HUES6 (cell line): ENCODE data around the gene PLCH2.

Experiments used
- H3K27ac ChIP-seq: 2 replicates; pipeline ENCODE4 v1.7.0; 2013; ENCODE audit warnings: low read depth, mild to moderate bottlenecking, low read length, inconsistent platforms
- H3K27me3 ChIP-seq: 2 replicates; pipeline ENCODE4 v1.6.1; 2013; ENCODE audit warnings: low read length; ENCODE audit not compliant: control insufficient read depth, insufficient read depth
- H3K36me3 ChIP-seq: 2 replicates; pipeline ENCODE4 v1.6.1; 2013; ENCODE audit warnings: low read length; ENCODE audit not compliant: control insufficient read depth, insufficient read depth
- H3K4me1 ChIP-seq: 2 replicates; pipeline ENCODE4 v1.6.1; 2013; ENCODE audit warnings: low read length; ENCODE audit not compliant: control insufficient read depth, insufficient read depth
- H3K4me3 ChIP-seq: 2 replicates; pipeline ENCODE4 v1.5.1; 2013; ENCODE audit warnings: low read depth, low read length
- H3K9ac ChIP-seq: one replicate; pipeline ENCODE4 v1.6.1; 2013; ENCODE audit warnings: mild to moderate bottlenecking, low read length
- H3K9me3 ChIP-seq: 2 replicates; pipeline ENCODE4 v1.6.1; 2013; ENCODE audit warnings: low read depth, low read length; ENCODE audit not compliant: control insufficient read depth, insufficient read depth

The PLCH2 gene

GRCh38 chr1:2477791-2478499, 1.9 kb downstream of the PLCH2 start:
- Histone ChIP-seq H3K27ac (no peak overlapping the region), H3K9me3 (no peaks in the 10 kb centered on the region), H3K4me3 (no peak overlapping the region), H3K36me3 (no peaks in the 10 kb centered on the region), H3K27me3 (no peaks in the 10 kb centered on the region; the same call in 1 of the 2 replicates), H3K9ac (no peak overlapping the region), H3K4me1 (peaks cover 9% of the 10 kb centered on the region; the same call in 1 of the 2 replicates)

GRCh38 chr1:2479186-2479585, 3.1 kb downstream of the PLCH2 start:
- Histone ChIP-seq H3K27me3 (no peaks in the 10 kb centered on the region; the same call in 1 of the 2 replicates), H3K9me3 (no peaks in the 10 kb centered on the region), H3K27ac (no peak overlapping the region), H3K36me3 (no peaks in the 10 kb centered on the region), H3K4me3 (no peak overlapping the region), H3K4me1 (0 out of 2 replicates have a peak, but pooled peaks cover 2% of the 10 kb centered on the region), H3K9ac (no peak overlapping the region)

- Histone ChIP-seq H3K4me1 (no peaks in the 10 kb centered on the region), H3K9me3 (no peaks in the 10 kb centered on the region), H3K27me3 (no peaks in the 10 kb centered on the region; the same call in 1 of the 2 replicates), H3K36me3 (no peaks in the 10 kb centered on the region), H3K4me3 (no peak overlapping the region), H3K9ac (no peak overlapping the region), H3K27ac (no peak overlapping the region)
Observed at GRCh38 chr1:2479618-2480017, 3.5 kb downstream of the PLCH2 start.

- Histone ChIP-seq H3K9me3 (no peaks in the 10 kb centered on the region), H3K9ac (no peak overlapping the region), H3K27me3 (no peaks in the 10 kb centered on the region; the same call in 1 of the 2 replicates), H3K4me3 (no peak overlapping the region), H3K36me3 (no peaks in the 10 kb centered on the region), H3K27ac (no peak overlapping the region), H3K4me1 (no peaks in the 10 kb centered on the region)
Observed at GRCh38 chr1:2480236-2480985, 4.3 kb downstream of the PLCH2 start.

GRCh38 chr1:2480986-2481364, 4.9 kb downstream of the PLCH2 start:
- Histone ChIP-seq H3K9me3 (no peaks in the 10 kb centered on the region), H3K9ac (no peak overlapping the region), H3K27ac (no peak overlapping the region), H3K36me3 (no peaks in the 10 kb centered on the region), H3K4me3 (no peak overlapping the region), H3K4me1 (no peaks in the 10 kb centered on the region), H3K27me3 (no peaks in the 10 kb centered on the region; the same call in 1 of the 2 replicates)

GRCh38 chr1:2481885-2482284, 5.8 kb downstream of the PLCH2 start:
- H3K4me3 ChIP-seq: no peak overlapping the region
- no peak overlapping the region for H3K27ac ChIP-seq
- H3K27me3 ChIP-seq: no peaks in the 10 kb centered on the region; the same call in 1 of the 2 replicates
- no peak overlapping the region for H3K9ac ChIP-seq
- H3K9me3 ChIP-seq: no peaks in the 10 kb centered on the region
- no peaks in the 10 kb centered on the region for H3K4me1 ChIP-seq
- no peaks in the 10 kb centered on the region for H3K36me3 ChIP-seq

- no peak overlapping the region for H3K4me3 ChIP-seq
- no peaks in the 10 kb centered on the region for H3K9me3 ChIP-seq
- no peaks in the 10 kb centered on the region; the same call in 1 of the 2 replicates for H3K27me3 ChIP-seq
- no peak overlapping the region for H3K9ac ChIP-seq
- no peaks in the 10 kb centered on the region for H3K36me3 ChIP-seq
- H3K27ac ChIP-seq: no peak overlapping the region
- no peaks in the 10 kb centered on the region for H3K4me1 ChIP-seq
Observed at GRCh38 chr1:2482588-2482987, 6.5 kb downstream of the PLCH2 start.

GRCh38 chr1:2483026-2483425, 6.9 kb downstream of the PLCH2 start:
- no peaks in the 10 kb centered on the region for H3K36me3 ChIP-seq
- H3K9me3 ChIP-seq: no peaks in the 10 kb centered on the region
- no peak overlapping the region for H3K27ac ChIP-seq

GRCh38 chr1:2483970-2484369, 7.9 kb downstream of the PLCH2 start:
- Histone ChIP-seq H3K27ac (no peak overlapping the region), H3K9me3 (peaks cover 8% of the 10 kb centered on the region), H3K27me3 (no peaks in the 10 kb centered on the region), H3K36me3 (no peaks in the 10 kb centered on the region), H3K4me1 (no peaks in the 10 kb centered on the region), H3K9ac (no peak overlapping the region), H3K4me3 (no peak overlapping the region)

More at GRCh38 chr1:2483026-2483425, 6.9 kb downstream of the PLCH2 start:
- Histone ChIP-seq H3K27me3 (no peaks in the 10 kb centered on the region; the same call in 1 of the 2 replicates), H3K4me1 (no peaks in the 10 kb centered on the region), H3K9ac (no peak overlapping the region), H3K4me3 (no peak overlapping the region)

- peaks cover 13% of the 10 kb centered on the region for H3K9me3 ChIP-seq
- H3K27me3 ChIP-seq: no peaks in the 10 kb centered on the region
- no peak overlapping the region for H3K9ac ChIP-seq
- H3K36me3 ChIP-seq: no peaks in the 10 kb centered on the region
- H3K27ac ChIP-seq: no peak overlapping the region
- no peak overlapping the region for H3K4me3 ChIP-seq
- no peaks in the 10 kb centered on the region for H3K4me1 ChIP-seq
Observed at GRCh38 chr1:2486041-2486440, 10.0 kb downstream of the PLCH2 start.

GRCh38 chr1:2486558-2486957, 10.5 kb downstream of the PLCH2 start:
- Histone ChIP-seq H3K4me3 (no peak overlapping the region), H3K27me3 (no peaks in the 10 kb centered on the region), H3K9ac (no peak overlapping the region), H3K4me1 (no peaks in the 10 kb centered on the region), H3K27ac (no peak overlapping the region), H3K36me3 (no peaks in the 10 kb centered on the region), H3K9me3 (peaks cover 13% of the 10 kb centered on the region)
